WERI-Rb-1 (cell line): ENCODE measurements around the gene SMARCE1.

ENCODE experiments used
- DNase-seq: peaks from one replicate; pipeline ENCODE4 v3.0.0-alpha.2; 2020
- H3K27ac ChIP-seq: fragments of 250-450 bp; sonication (Bioruptor Pico); 2 replicates; pipeline ENCODE4 v1.5.1; 2020; ENCODE audit warnings: mild to moderate bottlenecking, moderate library complexity
- H3K27me3 ChIP-seq: fragments of 250-450 bp; sonication (Bioruptor Pico); 2 replicates; pipeline ENCODE4 v1.5.1; 2021; ENCODE audit warnings: mild to moderate bottlenecking, low read depth, moderate library complexity; ENCODE audit not compliant: insufficient read depth, severe bottlenecking
- H3K36me3 ChIP-seq: fragments of 250-450 bp; sonication (Bioruptor Pico); 2 replicates; pipeline ENCODE4 v1.5.1; 2020; ENCODE audit warnings: mild to moderate bottlenecking, moderate library complexity
- H3K4me3 ChIP-seq: 2 replicates; pipeline ENCODE4 v1.5.1; 2011; ENCODE audit warnings: low read depth, mild to moderate bottlenecking, control low read depth, low read length
- H3K9me3 ChIP-seq: fragments of 250-450 bp; sonication (Bioruptor Pico); 2 replicates; pipeline ENCODE4 v1.5.1; 2021; ENCODE audit warnings: mild to moderate bottlenecking, moderate library complexity; ENCODE audit not compliant: severe bottlenecking
- CTCF ChIP-seq: IDR thresholded peaks from 2 replicates; pipeline ENCODE4 v1.5.1; 2011; ENCODE audit warnings: low read depth, mild to moderate bottlenecking, control low read depth, inconsistent platforms, low read length

The SMARCE1 gene

GRCh38 chr17:40623419-40624210 lies 24.0 kb downstream of the SMARCE1 start:
- no peak for TF ChIP-seq CTCF
- Histone ChIP-seq H3K9me3 (no peaks in the 10 kb centered on the region), H3K4me3 (no peak overlapping the region), H3K36me3 (peaks cover 17% of the 10 kb centered on the region), H3K27me3 (peaks cover 12% of the 10 kb centered on the region), H3K27ac (no peak overlapping the region)
- no peak for DNase-seq

GRCh38 chr17:40622509-40622928 lies 25.1 kb downstream of the SMARCE1 start:
- peaks cover 6% of the 10 kb centered on the region for H3K36me3 ChIP-seq
- H3K9me3 ChIP-seq, result no peaks in the 10 kb centered on the region
- peaks cover 22% of the 10 kb centered on the region for H3K27me3 ChIP-seq
- no peak for TF ChIP-seq CTCF
- no peak overlapping the region for H3K27ac ChIP-seq
- DNase-seq, result no peak
- no peak overlapping the region for H3K4me3 ChIP-seq

- peaks cover 29% of the 10 kb centered on the region for H3K27me3 ChIP-seq
- H3K4me3 ChIP-seq, result no peak overlapping the region
- no peak for TF ChIP-seq CTCF
- DNase-seq, result no peak
- no peaks in the 10 kb centered on the region for H3K36me3 ChIP-seq
- no peaks in the 10 kb centered on the region for H3K9me3 ChIP-seq
- no peak overlapping the region for H3K27ac ChIP-seq
These were observed 26.0 kb downstream of the SMARCE1 start for GRCh38 chr17:40621578-40621977.

GRCh38 chr17:40621019-40621418 lies 26.6 kb downstream of the SMARCE1 start:
- Histone ChIP-seq H3K4me3 (no peak overlapping the region), H3K27ac (no peak overlapping the region), H3K36me3 (no peaks in the 10 kb centered on the region), H3K9me3 (no peaks in the 10 kb centered on the region), H3K27me3 (peaks cover 35% of the 10 kb centered on the region)
- no peak for DNase-seq
- no peak for TF ChIP-seq CTCF

- DNase-seq, result no peak
- no peak for TF ChIP-seq CTCF
- Histone ChIP-seq H3K27ac (no peak overlapping the region), H3K36me3 (no peaks in the 10 kb centered on the region), H3K4me3 (no peak overlapping the region), H3K9me3 (no peaks in the 10 kb centered on the region), H3K27me3 (peaks cover 53% of the 10 kb centered on the region)
These were observed 28.6 kb downstream of the SMARCE1 start for GRCh38 chr17:40618754-40619625.
